Endothelial cell (in vitro differentiated cells): Measurements from ENCODE around the gene SF3B2. TPM values are rescaled to one million over a fixed set of nuclear protein-coding genes. Genes with fewer than 3 reads are reported as not detected.

Experiments
- DNase-seq: peaks from one replicate; pipeline ENCODE4 v3.0.0; 2021; ENCODE audit warnings: low spot score
- H3K27ac Mint-ChIP-seq: one replicate; pipeline ENCODE4 v1.8.0; 2021; ENCODE audit warnings: mixed read lengths, inconsistent platforms; ENCODE audit not compliant: unreplicated experiment
- H3K27me3 Mint-ChIP-seq: one replicate; pipeline ENCODE4 v1.8.0; 2021; ENCODE audit warnings: mild to moderate bottlenecking, moderate library complexity, mixed read lengths, inconsistent platforms; ENCODE audit not compliant: unreplicated experiment
- H3K36me3 Mint-ChIP-seq: one replicate; pipeline ENCODE4 v1.8.0; 2021; ENCODE audit warnings: mild to moderate bottlenecking, low read depth, mixed read lengths, inconsistent platforms; ENCODE audit not compliant: unreplicated experiment
- H3K4me1 Mint-ChIP-seq: one replicate; pipeline ENCODE4 v1.8.0; 2021; ENCODE audit warnings: mild to moderate bottlenecking, mixed read lengths, inconsistent platforms; ENCODE audit not compliant: unreplicated experiment
- H3K4me3 Mint-ChIP-seq: one replicate; pipeline ENCODE4 v1.8.0; 2021; ENCODE audit warnings: mild to moderate bottlenecking, mixed read lengths, inconsistent platforms; ENCODE audit not compliant: unreplicated experiment
- H3K9me3 Mint-ChIP-seq: one replicate; pipeline ENCODE4 v1.8.0; 2021; ENCODE audit warnings: mixed read lengths, inconsistent platforms; ENCODE audit not compliant: unreplicated experiment
- CTCF ChIP-seq: fragments of 200-600 bp; sonication (generic); IDR thresholded peaks from one replicate; pipeline ENCODE4 v1.5.0; 2021; ENCODE audit warnings: antibody characterized with exemption; ENCODE audit not compliant: unreplicated experiment
- total RNA-seq: library from RNA; stranded (reverse); fragmentation: NEBNext Ultra II Directional; extraction: Animal tissue kit (Norgen Biotek cat#: 25700); gene quantifications from one replicate; pipeline ENCODE4 v1.2.1, GENCODE V29; 2021; ENCODE audit not compliant: unreplicated experiment

SF3B2 gene
- total RNA-seq, 1 donor from 2014 or later: 174 TPM

GRCh38 chr11:66015936-66016792, 36.0 kb upstream of the SF3B2 start:
- Mint-ChIP-seq H3K4me1 (no peaks in the 10 kb centered on the region), H3K36me3 (peaks cover 4% of the 10 kb centered on the region), H3K4me3 (no peak overlapping the region), H3K27me3 (peaks cover 8% of the 10 kb centered on the region), H3K27ac (no peak overlapping the region), H3K9me3 (no peaks in the 10 kb centered on the region)
- no peak for TF ChIP-seq CTCF
- DNase-seq: no peak

GRCh38 chr11:66016793-66017177, 35.4 kb upstream of the SF3B2 start:
- Mint-ChIP-seq H3K36me3 (peaks cover 4% of the 10 kb centered on the region), H3K27me3 (peaks cover 8% of the 10 kb centered on the region), H3K4me3 (no peak overlapping the region), H3K9me3 (no peaks in the 10 kb centered on the region), H3K27ac (no peak overlapping the region), H3K4me1 (no peaks in the 10 kb centered on the region)
- no peak for DNase-seq
- TF ChIP-seq CTCF: no peak

GRCh38 chr11:66017321-66017720, 34.8 kb upstream of the SF3B2 start:
- Mint-ChIP-seq H3K9me3 (no peaks in the 10 kb centered on the region), H3K27me3 (peaks cover 8% of the 10 kb centered on the region), H3K27ac (no peak overlapping the region), H3K4me1 (no peaks in the 10 kb centered on the region), H3K36me3 (peaks cover 4% of the 10 kb centered on the region), H3K4me3 (no peak overlapping the region)
- no peak for DNase-seq
- no peak for TF ChIP-seq CTCF

GRCh38 chr11:66020212-66020611, 32.0 kb upstream of the SF3B2 start:
- no peaks in the 10 kb centered on the region for H3K36me3 Mint-ChIP-seq
- no peak for DNase-seq
- no peak for TF ChIP-seq CTCF
- peaks cover 2% of the 10 kb centered on the region for H3K4me1 Mint-ChIP-seq
- no peak overlapping the region for H3K27ac Mint-ChIP-seq
- peaks cover 13% of the 10 kb centered on the region for H3K27me3 Mint-ChIP-seq
- H3K9me3 Mint-ChIP-seq: no peaks in the 10 kb centered on the region
- H3K4me3 Mint-ChIP-seq: no peak overlapping the region

- peaks cover 2% of the 10 kb centered on the region for H3K4me1 Mint-ChIP-seq
Observed at GRCh38 chr11:66020618-66021357, 31.4 kb upstream of the SF3B2 start.

More at GRCh38 chr11:66020618-66021357, 31.4 kb upstream of the SF3B2 start:
- TF ChIP-seq CTCF: no peak
- Mint-ChIP-seq H3K36me3 (no peaks in the 10 kb centered on the region), H3K4me3 (no peak overlapping the region), H3K9me3 (no peaks in the 10 kb centered on the region), H3K27me3 (peaks cover 14% of the 10 kb centered on the region), H3K27ac (no peak overlapping the region)
- no peak for DNase-seq
